HepG2 (cell line): ENCODE measurements around the gene HSPA1A. TPM values are rescaled to one million over a fixed set of nuclear protein-coding genes. Genes with fewer than 3 reads are reported as not detected.

ENCODE experiments used
- NFE2L2 ChIP-seq: fragments of 150-350 bp; IDR thresholded peaks from 2 replicates; pipeline ENCODE4 v1.6.1; 2014; ENCODE audit warnings: low read length
- NR2F1 ChIP-seq, 2 experiments: fragments of 450-650 bp in 1 of 2; formaldehyde crosslinking in 1 of 2; IDR thresholded peaks; 2 replicates each; pipeline versions ENCODE4 v1.5.0 to v1.6.1; 2016 to 2020; ENCODE audit warnings: mild to moderate bottlenecking in 1 of 2, missing compliant biosample characterization in 1 of 2, missing genetic modification reagents in 1 of 2, moderate library complexity in 1 of 2
- ZNF17 ChIP-seq: sonication (generic); formaldehyde crosslinking; IDR thresholded peaks from 2 replicates; pipeline ENCODE4 v1.5.0; 2020; ENCODE audit warnings: mild to moderate bottlenecking, missing genetic modification reagents
- ZNF253 ChIP-seq: sonication (generic); formaldehyde crosslinking; IDR thresholded peaks from 2 replicates; pipeline ENCODE4 v1.8.0; 2022; ENCODE audit warnings: mild to moderate bottlenecking, missing genetic modification reagents, borderline replicate concordance
- ZNF382 ChIP-seq: sonication (generic); formaldehyde crosslinking; IDR thresholded peaks from 2 replicates; pipeline ENCODE4 v1.5.0; 2020; ENCODE audit warnings: missing genetic modification reagents, mild to moderate bottlenecking, borderline replicate concordance
- ZNF687 ChIP-seq: sonication (generic); formaldehyde crosslinking; IDR thresholded peaks from 2 replicates; pipeline ENCODE4 v1.5.1; 2020; ENCODE audit warnings: mild to moderate bottlenecking, missing genetic modification reagents, moderate library complexity
- ZSCAN9 ChIP-seq: IDR thresholded peaks from 2 replicates; pipeline ENCODE4 v1.6.1; 2016; ENCODE audit warnings: borderline replicate concordance
- polyA plus RNA-seq, 8 experiments: library from polyadenylated mRNA; depleted of rRNA in 3 of 8; stranded (reverse) in 7 of 8; unstranded in 1 of 8; fragments of >200 nt; fragmentation: Illumina TruSeq in 4 of 8; extraction: Trizol in 4 of 8; gene quantifications; 2 replicates each; pipeline versions ENCODE4 v1.2.1 to v1.2.3, GENCODE V29; 2011 to 2016; ENCODE audit warnings: low read depth in 4 of 8, missing spikeins in 1 of 8, mixed read lengths in 1 of 8; ENCODE audit not compliant: insufficient read depth in 1 of 8
- total RNA-seq, 5 experiments: library from RNA; depleted of rRNA; stranded (reverse); fragments of >200 nt; fragmentation: Illumina TruSeq; extraction: Trizol; gene quantifications; 2 replicates each; pipeline ENCODE4 v1.2.3, GENCODE V29; 2016; ENCODE audit warnings: low read depth in 1 of 5
- TF ChIP-seq, protein P1 (sequence below): sonication (generic); formaldehyde crosslinking; IDR thresholded peaks from 2 replicates; pipeline ENCODE4 v1.4.0; 2020; ENCODE audit warnings: mild to moderate bottlenecking, missing genetic modification reagents
- TF ChIP-seq, protein P2 (sequence below): sonication (generic); formaldehyde crosslinking; IDR thresholded peaks from 2 replicates; pipeline ENCODE4 v1.5.0; 2020; ENCODE audit warnings: mild to moderate bottlenecking, missing genetic modification reagents
- TF ChIP-seq, protein P3 (sequence below): conservative IDR thresholded peaks from 2 replicates; pipeline ENCODE4 v1.6.1; 2018; ENCODE audit warnings: missing genetic modification reagents

Gene HSPA1A
- total and polyA plus RNA-seq, 2 of the 13 experiments (the other 11 are each of a cell fraction or from before 2014, with no cell fraction given): 44.5 to 85.0 TPM

DNA sequence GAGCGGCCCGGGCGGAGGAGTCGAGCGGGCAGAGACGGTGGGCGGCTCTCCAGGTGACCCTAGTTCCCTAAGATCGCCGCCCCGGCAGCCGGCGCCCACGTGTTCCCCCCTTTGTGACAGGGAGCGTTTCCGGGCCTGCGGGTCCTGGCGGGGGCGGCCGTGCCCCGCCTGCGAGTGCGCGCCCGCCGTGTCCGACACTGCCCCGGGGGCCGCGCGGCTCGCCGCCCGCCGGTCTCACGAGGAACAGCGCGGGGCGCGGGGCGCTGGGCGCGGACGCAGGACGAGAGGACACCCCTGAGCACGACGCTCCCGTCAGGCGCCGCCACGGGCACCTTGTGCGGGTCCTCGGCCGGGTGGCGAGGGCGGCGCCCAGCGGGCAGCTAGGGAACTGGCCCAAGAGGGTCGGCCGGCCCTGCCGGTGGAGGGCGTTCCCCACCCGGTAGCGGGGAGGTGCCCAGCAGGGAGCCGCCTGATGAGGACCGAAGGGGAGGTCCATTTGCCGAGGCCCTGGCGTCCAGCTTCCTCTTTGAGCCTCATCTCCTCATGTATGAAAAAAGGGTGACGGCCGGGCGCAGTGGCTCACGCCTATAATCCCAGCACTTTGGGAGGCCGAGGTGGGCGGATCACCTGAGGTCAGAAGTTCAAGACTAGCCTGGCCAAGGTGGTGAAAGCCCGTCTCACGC lies 19.6 kb upstream of the HSPA1A start, which contains the start of gene VARS1 (continued):
- TF ChIP-seq, protein P1, sequence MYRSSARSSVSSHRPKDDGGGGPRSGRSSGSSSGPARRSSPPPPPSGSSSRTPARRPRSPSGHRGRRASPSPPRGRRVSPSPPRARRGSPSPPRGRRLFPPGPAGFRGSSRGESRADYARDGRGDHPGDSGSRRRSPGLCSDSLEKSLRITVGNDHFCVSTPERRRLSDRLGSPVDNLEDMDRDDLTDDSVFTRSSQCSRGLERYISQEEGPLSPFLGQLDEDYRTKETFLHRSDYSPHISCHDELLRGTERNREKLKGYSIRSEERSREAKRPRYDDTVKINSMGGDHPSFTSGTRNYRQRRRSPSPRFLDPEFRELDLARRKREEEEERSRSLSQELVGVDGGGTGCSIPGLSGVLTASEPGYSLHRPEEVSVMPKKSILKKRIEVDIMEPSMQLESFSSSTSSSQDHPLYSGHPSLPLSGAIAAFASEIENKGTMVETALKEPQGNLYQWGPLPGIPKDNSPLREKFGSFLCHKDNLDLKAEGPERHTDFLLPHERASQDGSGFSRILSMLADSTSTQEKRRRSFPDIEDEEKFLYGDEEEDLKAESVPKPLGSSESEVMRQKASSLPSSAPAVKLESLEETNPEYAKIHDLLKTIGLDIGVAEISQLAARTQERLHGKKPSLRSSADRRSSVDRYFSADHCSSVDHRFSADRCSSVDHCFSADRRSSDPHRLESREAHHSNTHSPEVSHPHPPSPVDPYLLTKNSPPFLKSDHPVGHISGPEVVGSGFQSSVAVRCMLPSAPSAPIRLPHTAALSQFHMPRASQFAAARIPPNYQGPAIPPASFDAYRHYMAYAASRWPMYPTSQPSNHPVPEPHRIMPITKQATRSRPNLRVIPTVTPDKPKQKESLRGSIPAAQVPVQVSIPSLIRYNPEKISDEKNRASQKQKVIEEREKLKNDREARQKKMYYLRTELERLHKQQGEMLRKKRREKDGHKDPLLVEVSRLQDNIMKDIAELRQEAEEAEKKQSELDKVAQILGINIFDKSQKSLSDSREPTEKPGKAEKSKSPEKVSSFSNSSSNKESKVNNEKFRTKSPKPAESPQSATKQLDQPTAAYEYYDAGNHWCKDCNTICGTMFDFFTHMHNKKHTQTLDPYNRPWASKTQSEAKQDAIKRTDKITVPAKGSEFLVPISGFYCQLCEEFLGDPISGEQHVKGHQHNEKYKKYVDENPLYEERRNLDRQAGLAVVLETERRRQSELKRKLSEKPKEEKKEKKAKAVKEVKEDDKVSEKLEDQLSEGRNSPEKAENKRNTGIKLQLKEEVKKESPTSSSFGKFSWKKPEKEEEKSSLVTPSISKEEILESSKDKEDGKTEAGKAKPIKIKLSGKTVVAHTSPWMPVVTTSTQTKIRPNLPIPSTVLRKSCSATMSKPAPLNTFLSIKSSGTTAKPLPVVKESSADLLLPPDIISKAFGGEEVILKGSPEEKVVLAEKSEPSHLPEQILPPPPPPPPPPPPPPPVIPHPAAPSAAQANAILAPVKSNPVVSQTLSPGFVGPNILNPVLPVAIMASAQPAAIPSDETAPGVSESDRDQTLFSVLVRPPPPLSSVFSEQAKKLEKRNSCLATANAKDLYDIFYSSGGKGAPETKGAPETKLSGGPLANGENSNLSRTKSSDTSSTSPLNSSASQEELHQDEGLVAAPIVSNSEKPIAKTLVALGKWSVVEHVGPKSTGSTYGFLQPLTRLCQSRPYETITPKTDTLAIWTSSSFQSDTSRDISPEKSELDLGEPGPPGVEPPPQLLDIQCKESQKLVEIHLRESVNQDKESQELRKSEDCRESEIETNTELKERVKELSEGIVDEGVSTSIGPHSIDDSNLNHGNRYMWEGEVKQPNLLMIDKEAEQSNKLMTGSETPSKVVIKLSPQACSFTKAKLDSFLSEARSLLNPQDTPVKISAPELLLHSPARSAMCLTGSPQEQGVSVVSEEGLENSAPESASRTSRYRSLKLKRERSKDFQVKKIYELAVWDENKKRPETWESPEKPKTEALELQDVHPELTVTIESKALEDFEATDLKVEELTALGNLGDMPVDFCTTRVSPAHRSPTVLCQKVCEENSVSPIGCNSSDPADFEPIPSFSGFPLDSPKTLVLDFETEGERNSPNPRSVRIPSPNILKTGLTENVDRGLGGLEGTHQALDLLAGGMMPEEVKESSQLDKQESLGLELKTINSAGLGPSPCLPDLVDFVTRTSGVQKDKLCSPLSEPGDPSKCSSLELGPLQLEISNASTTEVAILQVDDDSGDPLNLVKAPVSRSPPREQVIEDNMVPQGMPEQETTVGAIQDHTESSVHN (CRISPR knock-in tag): no peak
- no peak for TF ChIP-seq ZSCAN9 (CRISPR knock-in tag)
- no peak for TF ChIP-seq ZNF382 (CRISPR knock-in tag)
- peak in 1 of 2 experiments; percentile 68; a peak in 1 of 4 replicates for TF ChIP-seq NR2F1 (CRISPR knock-in tag; IDR thresholded peaks at IDR 0.05)
- no peak for TF ChIP-seq ZNF253
- TF ChIP-seq ZNF687 (CRISPR knock-in tag): peak; percentile 94
- TF ChIP-seq, protein P2, sequence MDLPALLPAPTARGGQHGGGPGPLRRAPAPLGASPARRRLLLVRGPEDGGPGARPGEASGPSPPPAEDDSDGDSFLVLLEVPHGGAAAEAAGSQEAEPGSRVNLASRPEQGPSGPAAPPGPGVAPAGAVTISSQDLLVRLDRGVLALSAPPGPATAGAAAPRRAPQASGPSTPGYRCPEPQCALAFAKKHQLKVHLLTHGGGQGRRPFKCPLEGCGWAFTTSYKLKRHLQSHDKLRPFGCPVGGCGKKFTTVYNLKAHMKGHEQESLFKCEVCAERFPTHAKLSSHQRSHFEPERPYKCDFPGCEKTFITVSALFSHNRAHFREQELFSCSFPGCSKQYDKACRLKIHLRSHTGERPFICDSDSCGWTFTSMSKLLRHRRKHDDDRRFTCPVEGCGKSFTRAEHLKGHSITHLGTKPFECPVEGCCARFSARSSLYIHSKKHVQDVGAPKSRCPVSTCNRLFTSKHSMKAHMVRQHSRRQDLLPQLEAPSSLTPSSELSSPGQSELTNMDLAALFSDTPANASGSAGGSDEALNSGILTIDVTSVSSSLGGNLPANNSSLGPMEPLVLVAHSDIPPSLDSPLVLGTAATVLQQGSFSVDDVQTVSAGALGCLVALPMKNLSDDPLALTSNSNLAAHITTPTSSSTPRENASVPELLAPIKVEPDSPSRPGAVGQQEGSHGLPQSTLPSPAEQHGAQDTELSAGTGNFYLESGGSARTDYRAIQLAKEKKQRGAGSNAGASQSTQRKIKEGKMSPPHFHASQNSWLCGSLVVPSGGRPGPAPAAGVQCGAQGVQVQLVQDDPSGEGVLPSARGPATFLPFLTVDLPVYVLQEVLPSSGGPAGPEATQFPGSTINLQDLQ: 0 out of 2 replicates have a peak, but pooled peaks have one; percentile 16
- no peak for TF ChIP-seq ZNF17
- TF ChIP-seq NFE2L2: no peak
- TF ChIP-seq, protein P3, sequence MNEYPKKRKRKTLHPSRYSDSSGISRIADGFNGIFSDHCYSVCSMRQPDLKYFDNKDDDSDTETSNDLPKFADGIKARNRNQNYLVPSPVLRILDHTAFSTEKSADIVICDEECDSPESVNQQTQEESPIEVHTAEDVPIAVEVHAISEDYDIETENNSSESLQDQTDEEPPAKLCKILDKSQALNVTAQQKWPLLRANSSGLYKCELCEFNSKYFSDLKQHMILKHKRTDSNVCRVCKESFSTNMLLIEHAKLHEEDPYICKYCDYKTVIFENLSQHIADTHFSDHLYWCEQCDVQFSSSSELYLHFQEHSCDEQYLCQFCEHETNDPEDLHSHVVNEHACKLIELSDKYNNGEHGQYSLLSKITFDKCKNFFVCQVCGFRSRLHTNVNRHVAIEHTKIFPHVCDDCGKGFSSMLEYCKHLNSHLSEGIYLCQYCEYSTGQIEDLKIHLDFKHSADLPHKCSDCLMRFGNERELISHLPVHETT (CRISPR knock-in tag): peak; percentile 86
